ENCODE measurements around the gene ATP11A. TPM values are rescaled to one million over a fixed set of nuclear protein-coding genes. Genes with fewer than 3 reads are reported as not detected.
A peak's percentile ranks its signal among the peaks of the same experiment; 100 is the strongest.

Gene ATP11A
- total and polyA plus RNA-seq, 9 of the 15 experiments (the other 6 are each of a cell fraction or from before 2014, with no cell fraction given): 0.38 to 34.2 (median 4.2) TPM

GRCh38 chr13:112709825-112710783 is 20.3 kb downstream of the ATP11A start:
- ATAC-seq: no peak
- intact Hi-C loops (cut with micrococcal nuclease) (no loop called here), in situ Hi-C loops (cut with MboI) (no loop called here)
- Histone ChIP-seq H3K4me3 (no peak overlapping the region), H3K9me1 (ENCODE audit: control insufficient read depth, insufficient read depth, low read length) (peaks cover 11% of the 10 kb centered on the region), H3K27ac (ENCODE audit: extremely low read depth, low read depth, low read length) (no peak overlapping the region), H3K36me3 (ENCODE audit: control insufficient read depth, insufficient read depth, low read length) (no peaks in the 10 kb centered on the region; the same call in 2 of the 3 replicates), H3K9me3 (replicated peaks; ENCODE audit: control insufficient read depth, insufficient read depth, low read depth, low read length) (no peaks in the 10 kb centered on the region), H2AFZ (ENCODE audit: low read depth, low read length) (no peak overlapping the region), H3K27me3 (ENCODE audit: control insufficient read depth in 2 of 2, insufficient read depth in 2 of 2, low read length in 2 of 2) (no peaks in the 10 kb centered on the region), H3K9ac (ENCODE audit: insufficient read depth in 1 of 2, low read depth in 2 of 2, low read length in 2 of 2) (no peak overlapping the region; a peak in 1 of 4 replicates), H3K4me2 (ENCODE audit: insufficient read depth, low read length) (no peak overlapping the region; the same call in 1 of the 2 replicates), H3K79me2 (ENCODE audit: control insufficient read depth, insufficient read depth, low read length) (peaks cover 73% of the 10 kb centered on the region), H4K20me1 (replicated peaks; ENCODE audit: control insufficient read depth, insufficient read depth, low read length) (peaks cover 14% of the 10 kb centered on the region), H3K4me1 (replicated peaks in 1 of 2; ENCODE audit: control insufficient read depth in 2 of 2, insufficient read depth in 2 of 2, low read length in 2 of 2) (peaks cover 44 to 56% of the 10 kb centered on the region in 2 experiments)
- DNase-seq (ENCODE audit: extremely low read depth in 1 of 4, low spot score in 3 of 4): no peak
- 78% methylated on average over 12 of the region's 26 CpGs for WGBS (ENCODE audit: insufficient coverage, low coverage, missing lambda C conversion rate)
- no peak for FAIRE-seq
- no TSS peak for BruUV-seq (replicated peaks)
- POLR2A ChIA-PET: interaction anchor here (0.8 to 2.0 kb wide), 2 partner anchors 10 to 25 kb away, joined by 3 to 6 read pairs; no protein-coding TSS in a partner anchor
- no peak for TF ChIP-seq SREBF1 (IDR thresholded peaks at IDR 0.05; ENCODE audit: borderline replicate concordance, low read depth, low read length)
- TF ChIP-seq MED1 (CRISPR knock-in tag; IDR thresholded peaks at IDR 0.05; ENCODE audit: borderline replicate concordance): no peak
- TF ChIP-seq DPF2 (IDR thresholded peaks at IDR 0.05): no peak
- TF ChIP-seq ZNF165 (CRISPR knock-in tag; IDR thresholded peaks at IDR 0.05; ENCODE audit: borderline replicate concordance): no peak
- 0 out of 2 replicates have a peak, but pooled peaks have one; percentile 41 for TF ChIP-seq ZNF263 (CRISPR knock-in tag; IDR thresholded peaks at IDR 0.05; ENCODE audit: borderline replicate concordance)
- no peak for TF ChIP-seq ZNF316 (IDR thresholded peaks at IDR 0.05)
- TF ChIP-seq ASH1L (IDR thresholded peaks at IDR 0.05; ENCODE audit: borderline replicate concordance, low read depth, partially characterized antibody): no peak
- TF ChIP-seq NFIX (CRISPR knock-in tag; IDR thresholded peaks at IDR 0.05; ENCODE audit: low read depth): no peak
- CTCF ChIA-PET (ENCODE audit: low intra/inter-chr PET ratio): no interaction called here
